SU-DHL-6 (cell line): ENCODE results near the gene PRR3.

Experiments
- EZH2phosphoT487 ChIP-seq: fragments of 200-600 bp; sonication (generic), shearing (Covaris generic); conservative IDR thresholded peaks from 2 replicates; pipeline ENCODE4 v1.6.1; 2018; ENCODE audit warnings: mild to moderate bottlenecking, antibody characterized with exemption, low read length, moderate library complexity, mixed read lengths
- TF ChIP-seq, protein P1 (sequence below): fragments of 200-600 bp; sonication (generic); IDR thresholded peaks from one replicate; pipeline ENCODE4 v1.5.1; 2017; ENCODE audit warnings: antibody characterized with exemption, mild to moderate bottlenecking, low read length, moderate library complexity; ENCODE audit not compliant: insufficient read depth, poor library complexity, severe bottlenecking

DNA sequence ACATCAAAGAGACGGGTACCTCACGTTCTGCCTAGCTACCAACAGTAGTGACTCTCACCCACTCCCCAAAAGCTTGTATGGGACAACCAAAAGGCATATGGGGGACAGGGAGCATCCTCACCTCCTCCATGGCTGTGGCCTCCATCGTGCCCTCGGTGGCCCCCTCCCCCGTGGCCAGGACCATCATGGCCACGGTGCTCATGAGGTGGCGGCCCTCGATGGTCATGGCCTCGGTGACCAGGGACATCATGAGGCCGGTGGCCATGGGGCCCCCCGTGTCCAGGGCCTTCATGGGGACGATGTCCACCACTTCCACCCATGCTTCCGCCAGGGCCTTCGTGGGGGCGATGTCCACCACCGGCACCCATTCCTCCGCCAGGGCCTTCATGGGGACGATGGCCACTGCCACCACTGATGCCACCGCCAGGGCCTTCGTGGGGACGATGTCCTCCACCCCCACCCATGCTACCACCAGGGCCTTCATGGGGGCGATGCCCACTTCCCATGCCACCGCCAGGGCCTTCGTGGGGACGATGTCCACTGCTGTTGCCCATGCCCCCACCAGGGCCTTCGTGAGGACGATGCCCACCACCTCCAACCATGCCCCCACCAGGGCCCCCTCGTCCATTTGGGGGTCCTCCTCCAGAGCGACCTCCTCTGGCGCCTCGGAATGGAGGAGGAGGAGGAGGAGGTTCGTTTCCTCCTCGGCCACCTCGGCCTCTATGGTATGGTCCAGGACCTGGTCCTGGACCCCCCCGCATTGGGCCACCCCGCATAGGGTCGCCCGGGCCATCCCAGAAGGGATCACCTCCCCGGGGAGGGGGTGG, 44.9 kb downstream of the PRR3 start:
- TF ChIP-seq, protein P1, sequence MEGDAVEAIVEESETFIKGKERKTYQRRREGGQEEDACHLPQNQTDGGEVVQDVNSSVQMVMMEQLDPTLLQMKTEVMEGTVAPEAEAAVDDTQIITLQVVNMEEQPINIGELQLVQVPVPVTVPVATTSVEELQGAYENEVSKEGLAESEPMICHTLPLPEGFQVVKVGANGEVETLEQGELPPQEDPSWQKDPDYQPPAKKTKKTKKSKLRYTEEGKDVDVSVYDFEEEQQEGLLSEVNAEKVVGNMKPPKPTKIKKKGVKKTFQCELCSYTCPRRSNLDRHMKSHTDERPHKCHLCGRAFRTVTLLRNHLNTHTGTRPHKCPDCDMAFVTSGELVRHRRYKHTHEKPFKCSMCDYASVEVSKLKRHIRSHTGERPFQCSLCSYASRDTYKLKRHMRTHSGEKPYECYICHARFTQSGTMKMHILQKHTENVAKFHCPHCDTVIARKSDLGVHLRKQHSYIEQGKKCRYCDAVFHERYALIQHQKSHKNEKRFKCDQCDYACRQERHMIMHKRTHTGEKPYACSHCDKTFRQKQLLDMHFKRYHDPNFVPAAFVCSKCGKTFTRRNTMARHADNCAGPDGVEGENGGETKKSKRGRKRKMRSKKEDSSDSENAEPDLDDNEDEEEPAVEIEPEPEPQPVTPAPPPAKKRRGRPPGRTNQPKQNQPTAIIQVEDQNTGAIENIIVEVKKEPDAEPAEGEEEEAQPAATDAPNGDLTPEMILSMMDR: no peak
- TF ChIP-seq EZH2phosphoT487: no peak
